GM18868 (cell line): ENCODE results near the gene CD82.

Experiments
- ATAC-seq: cut with Tn5 transposase; IDR thresholded peaks from one replicate; pipeline ENCODE4 v1.9.1; 2021; ENCODE audit warnings: mild to moderate bottlenecking, moderate library complexity; ENCODE audit not compliant: unreplicated experiment

The CD82 gene, protein sequence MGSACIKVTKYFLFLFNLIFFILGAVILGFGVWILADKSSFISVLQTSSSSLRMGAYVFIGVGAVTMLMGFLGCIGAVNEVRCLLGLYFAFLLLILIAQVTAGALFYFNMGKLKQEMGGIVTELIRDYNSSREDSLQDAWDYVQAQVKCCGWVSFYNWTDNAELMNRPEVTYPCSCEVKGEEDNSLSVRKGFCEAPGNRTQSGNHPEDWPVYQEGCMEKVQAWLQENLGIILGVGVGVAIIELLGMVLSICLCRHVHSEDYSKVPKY

DNA sequence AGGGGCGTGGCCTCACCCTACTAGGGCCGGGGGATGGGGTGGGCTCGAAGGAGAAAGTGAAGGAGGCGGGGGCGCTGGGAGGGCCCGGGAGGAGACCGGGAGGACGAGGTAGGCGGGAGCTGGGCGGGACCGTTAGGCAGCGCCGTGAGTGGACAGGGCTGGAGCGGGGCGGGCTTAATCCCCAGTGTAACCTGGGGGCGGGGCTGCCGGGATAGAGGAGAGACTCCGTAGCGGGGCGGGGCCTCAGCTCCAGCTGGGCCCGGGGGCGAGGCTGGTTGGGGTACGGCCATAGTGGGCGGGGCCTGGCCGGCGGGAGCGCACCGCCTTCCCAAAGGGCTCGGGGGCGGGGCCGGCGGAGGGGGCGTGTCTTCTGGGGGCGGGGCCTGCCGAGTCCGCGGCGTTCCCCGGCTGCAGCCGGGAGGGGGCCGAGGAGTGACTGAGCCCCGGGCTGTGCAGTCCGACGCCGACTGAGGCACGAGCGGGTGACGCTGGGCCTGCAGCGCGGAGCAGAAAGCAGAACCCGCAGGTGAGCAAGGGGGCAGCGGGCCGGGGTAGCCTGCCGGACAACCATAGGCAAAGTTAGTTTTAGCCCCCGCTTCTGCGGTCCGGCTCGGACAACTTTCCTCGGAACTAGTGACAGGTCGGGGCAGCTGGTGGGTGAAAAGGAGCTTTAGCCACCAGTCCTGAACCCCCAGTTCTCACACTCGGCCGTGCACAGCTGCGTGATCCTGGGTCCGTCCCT, at the start of gene CD82:
Gene CD82, plus strand, starts transcription at position 453 of the 742 bp plus-strand sequence. CDS start 29,000 bp downstream, outside the sequence.
- peak; percentile 71 for ATAC-seq

DNA sequence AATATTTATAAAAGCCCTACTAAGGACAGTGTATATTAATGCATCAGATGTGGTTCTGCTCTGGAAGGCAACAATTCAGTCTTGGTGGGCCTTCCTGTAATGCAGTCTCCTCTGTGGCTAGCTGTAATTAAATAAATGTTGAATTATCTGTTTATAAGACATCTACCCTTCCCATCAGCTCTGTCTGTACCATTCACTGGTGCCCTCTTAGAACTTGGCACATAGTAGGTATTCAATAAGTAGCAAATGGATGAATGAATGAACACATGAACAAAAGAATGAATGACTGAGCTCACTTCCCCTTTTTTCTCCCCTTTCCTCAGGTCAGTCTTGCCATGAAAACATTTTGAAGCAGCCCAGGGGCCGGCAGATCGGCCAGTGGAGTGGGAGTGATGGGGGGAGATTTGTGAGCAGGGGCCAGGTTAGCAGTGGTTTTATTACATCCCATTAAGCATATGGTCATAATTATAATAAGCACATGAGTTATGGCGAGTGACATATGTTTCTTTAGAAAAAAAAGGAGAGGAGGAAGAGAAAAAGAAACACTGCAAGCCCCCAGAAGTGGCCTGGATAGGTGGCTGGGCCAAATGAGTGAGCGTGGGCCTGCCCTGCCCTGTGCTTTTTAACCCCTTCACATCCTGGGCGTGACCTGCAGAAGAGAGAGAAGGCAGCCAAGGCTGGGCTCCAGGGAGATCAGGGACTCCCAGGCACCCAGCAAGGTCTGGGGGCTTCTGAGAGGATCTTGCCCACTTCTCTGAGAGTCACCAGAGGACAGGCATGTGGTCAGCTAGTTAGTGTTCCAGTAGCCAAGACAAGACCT, 48.6 kb upstream of the CD82 start:
- ATAC-seq, result no peak

DNA sequence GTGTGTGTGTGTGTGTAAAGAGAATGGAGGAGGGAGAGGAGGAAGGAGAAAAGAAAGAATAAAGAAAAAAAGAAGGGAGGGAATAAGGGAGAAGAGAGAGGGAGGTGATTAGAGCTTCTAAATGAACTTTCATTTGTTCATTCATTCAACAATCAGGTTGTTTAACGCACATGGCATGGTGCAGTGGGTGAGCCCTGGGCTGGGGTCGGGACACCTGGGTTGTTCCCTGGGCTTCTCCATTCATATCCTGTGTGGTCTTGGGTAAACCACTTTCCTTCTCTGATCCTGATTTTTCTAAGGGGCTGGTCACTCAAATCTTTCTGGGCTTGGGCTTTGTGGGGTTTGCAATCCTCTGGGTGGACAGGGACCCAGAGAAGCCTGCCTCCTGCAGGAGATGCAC, 47.9 kb upstream of the CD82 start:
- ATAC-seq, result no peak

DNA sequence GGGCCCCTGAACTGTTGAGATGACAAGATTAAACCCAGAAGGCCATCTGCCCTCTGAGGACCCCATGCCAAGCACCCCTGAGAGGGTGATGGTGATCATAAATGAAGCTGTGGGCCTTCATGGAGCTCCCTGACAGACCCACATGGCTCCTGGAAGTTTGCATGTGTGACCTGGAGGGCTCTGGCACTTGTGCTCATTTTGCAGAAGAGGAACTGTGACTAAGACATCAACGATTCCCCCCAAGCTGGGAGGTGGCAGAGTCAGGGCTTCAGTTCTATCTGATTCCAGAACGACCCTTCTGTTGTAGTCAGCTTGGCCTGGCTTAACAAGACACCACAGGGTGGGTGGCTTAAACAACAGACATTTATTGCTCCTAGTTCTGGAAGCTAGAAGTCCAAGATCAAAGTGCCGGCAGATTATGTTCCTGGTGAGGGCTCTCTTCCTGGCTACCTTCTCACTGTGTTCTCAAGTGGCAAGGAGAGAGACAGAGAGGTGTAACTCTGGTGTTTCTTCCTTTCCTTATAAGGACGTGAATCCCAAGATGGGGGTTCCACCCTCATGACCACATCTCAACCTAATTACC, 46.4 kb upstream of the CD82 start:
- ATAC-seq, result no peak

DNA sequence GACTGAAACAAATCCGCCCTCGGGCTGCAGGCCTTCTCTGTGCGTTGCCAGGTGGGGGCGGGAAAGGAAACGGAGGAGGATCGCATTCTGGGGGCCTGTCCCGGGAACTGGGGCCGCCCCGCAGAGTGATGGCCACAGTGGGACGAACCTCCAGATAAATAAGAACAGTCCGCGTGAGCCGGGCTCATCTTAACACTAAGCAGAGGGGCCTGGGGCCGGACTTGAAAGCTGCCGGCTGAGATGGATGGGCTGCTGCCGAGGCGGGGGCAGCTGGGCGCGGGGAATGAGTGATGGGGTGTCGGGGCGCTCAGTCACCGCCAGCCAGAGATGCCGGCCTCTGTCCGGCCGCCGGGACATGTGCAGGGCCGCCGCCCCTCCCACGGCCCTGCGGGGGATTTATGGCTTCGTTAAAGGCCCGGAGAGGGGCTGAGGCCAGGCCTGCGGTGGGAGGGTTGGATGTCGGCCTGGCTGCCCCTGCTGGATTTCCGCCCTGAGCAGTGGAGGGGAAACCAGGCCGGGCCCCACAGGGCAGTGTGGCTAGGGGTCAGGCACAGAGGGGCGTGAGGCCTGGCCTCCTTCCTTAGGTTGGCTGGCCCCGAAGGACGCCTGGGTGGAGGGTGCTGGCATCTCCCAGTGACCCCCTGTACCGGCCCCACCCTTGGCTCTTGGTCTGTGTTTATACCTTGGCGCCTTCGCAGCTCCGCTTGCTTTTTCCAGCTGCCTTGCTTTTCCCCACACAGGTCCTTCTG, 45.3 kb upstream of the CD82 start:
- no peak for ATAC-seq

DNA sequence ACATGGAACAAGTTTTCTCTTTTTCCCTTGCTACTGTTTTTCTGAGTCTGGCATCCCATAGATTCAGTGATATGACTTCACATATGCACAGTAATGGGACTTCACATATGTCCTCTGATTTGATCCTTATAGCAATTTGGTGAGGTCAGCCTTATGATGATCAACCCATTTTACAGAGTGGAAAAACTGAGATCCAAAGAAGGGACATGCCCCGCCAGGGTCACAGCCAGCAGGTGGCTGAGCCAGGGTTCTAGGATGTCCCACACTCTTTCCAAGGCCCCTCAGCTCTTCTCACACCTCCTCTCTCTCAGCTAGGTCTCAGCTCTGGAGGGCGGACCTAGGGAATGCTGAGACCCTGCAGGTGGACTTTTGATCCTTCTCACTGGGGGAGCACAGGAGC, 44.3 kb upstream of the CD82 start:
- ATAC-seq, result no peak

DNA sequence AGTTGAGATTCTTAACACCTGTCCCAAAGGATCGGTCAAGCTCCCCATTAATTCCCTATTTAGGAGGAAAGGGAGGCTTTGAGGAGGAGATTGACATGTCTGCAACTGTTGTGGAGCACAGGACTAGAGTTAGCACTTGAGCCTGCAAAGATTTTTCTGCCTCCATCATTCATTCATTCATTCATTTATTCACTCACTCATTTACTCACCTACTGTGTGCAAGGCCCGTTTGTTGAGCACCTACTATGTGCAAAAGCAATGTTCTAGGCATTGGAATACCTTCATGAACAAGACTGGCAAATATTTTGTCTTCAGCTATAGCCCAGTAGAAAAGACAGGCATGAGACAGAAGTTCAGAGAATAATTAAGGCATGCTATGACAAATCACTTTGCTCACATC, 43.2 kb upstream of the CD82 start:
- no peak for ATAC-seq

DNA sequence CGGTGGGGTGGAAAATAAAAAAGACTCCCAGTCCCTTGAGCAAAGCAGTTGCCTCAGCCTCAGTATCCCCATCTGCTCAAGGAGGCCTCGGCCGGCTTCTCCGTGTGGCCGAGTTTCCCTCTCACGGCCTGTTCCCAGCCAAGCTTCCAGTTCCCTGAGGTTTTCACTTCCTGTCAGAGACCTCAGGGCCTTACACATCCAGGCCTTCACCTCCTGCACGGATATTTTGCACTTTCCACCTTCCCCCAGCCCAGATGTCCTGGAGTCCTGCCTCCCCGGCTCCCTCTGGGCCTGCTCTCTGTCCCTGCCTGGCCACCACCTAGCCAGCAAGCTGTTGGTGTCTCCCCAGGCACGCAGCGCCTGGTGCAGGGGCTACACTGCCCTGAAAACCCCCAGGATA, 41.1 kb upstream of the CD82 start:
- no peak for ATAC-seq

DNA sequence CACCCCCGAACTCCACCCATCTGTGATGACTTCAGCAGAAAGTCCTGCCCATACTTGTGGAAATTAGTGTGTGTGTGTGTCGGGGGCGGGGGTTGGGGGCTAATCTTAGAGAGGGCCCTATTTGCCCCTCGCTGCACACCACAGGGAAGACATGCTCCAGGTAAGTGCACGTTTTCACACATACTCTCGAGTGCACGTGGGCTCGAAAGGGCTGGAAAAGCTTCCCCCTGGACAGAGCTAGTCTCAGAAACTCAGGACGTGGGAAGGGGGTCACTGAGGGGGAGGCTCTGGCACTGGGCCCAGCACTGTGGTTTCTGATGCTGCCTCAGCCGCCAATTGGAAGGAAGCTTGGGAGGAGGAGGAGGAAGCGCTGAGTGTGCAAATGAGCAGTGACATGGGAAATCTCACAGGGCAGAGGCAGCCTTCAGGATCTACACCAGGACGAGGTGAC, 40.7 kb upstream of the CD82 start:
- no peak for ATAC-seq

DNA sequence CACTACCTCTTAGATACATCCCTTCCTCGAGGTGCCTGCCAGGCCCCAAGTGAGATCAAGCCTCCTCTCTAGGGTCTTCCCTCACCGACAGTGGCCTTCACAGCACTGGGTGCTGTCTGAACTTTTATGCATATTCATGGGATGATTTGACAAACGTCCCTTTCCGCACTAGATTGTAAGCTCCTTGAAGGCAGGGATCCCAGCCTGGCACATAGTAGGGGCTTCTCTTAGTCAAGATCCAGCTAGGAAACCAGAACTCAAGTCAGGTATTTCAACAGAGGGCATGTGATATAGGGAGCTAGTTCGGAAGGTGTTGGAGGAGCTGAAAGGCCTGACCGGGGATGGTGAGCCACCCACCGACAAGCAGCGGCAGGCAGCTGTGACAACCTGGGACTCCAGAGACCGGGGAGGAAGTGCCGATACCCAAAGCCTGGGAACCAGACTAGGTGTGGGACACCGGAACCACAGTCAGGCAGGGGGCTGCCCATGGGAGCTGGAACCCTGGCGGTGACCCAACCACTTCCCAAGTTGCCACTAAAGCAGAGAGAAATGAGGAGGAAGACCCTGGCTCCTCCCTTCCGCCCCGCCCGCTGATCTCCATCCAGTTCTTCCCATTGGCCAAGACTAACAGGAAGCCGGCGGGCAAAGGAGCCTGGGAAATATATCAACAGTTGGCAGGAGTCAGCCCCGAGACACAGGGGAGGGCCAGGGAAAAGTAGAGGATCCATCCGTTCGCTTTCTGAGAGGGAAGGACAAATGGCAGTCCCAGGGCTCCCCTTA, 39.8 kb upstream of the CD82 start:
- no peak for ATAC-seq

DNA sequence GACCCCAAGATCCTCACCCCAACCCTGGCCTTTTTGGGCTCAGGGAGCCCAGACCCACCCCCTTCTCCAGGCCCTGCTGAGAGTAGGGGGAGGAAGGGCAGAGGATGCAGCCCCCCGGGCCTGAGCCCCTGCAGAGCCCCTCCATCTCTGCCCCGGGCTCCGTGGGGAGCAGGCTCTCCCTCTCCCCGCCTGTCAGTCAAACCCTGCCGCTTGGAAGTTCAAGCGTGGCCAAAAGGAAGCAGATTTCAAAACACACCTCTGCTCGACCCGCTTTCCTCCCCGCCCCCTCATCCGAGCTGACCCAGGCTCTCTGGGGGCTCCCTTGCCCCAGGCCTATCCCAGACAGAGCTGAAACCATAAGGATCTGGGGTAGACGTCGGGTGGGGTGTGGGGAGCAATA, 39.0 kb upstream of the CD82 start:
- ATAC-seq, result no peak

DNA sequence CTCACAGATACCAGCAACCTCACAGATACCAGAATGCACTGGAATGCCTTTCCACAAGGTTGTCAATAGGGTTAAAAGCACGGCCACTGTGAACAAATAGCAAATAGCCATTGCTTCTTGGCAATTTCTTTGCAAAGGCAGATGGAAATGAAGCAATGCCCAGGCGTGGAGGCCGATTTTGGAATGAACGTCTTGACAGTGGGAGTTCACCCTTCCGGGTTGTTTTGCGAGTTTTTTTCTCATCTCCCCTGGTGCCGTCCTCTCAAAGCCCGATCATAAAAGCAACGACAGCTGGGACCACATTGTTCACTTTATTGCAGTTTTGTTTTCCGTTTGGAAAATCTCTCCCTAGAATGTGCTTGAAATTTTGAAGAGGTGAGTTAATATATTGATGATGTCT, 38.0 kb upstream of the CD82 start:
- ATAC-seq, result no peak

DNA sequence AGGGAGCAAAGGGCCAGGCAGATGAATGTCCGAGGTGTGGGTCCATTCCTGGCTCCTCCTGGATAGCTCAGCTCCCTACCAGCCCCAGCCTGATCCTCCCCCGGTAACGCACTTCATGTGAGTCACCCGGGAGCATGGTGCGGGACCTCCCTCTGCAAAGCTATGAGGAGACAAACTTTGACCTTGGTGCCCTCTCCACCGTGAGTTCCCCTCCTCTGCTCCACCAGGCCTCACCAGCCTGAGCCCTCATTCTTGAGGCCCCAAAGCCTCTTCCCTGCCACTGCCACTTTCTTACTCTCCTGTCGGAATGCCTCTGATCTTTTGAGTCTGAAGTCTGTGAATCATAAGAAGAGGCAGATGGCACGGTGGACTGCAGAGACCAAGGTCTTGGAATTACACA, 37.4 kb upstream of the CD82 start:
- ATAC-seq, result no peak

DNA sequence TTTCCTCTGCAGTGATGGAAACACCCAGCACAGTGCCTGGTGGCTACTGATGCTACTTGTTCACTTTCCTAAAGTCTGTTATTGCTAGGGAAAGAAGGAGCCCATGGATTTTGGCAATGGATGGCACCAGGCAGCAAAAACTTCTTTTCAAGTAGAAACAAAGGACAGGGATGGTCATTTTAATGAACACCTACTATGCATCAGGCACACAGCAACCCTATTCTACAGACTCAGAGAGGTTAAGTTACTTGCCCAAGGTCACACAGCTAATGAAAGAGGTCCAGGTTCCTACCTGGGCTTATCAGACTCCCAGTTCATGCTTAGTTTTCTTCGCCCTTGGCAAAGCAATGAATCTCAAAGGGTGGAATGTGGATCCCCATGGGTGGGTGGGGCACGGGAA, 36.9 kb upstream of the CD82 start:
- ATAC-seq, result no peak

DNA sequence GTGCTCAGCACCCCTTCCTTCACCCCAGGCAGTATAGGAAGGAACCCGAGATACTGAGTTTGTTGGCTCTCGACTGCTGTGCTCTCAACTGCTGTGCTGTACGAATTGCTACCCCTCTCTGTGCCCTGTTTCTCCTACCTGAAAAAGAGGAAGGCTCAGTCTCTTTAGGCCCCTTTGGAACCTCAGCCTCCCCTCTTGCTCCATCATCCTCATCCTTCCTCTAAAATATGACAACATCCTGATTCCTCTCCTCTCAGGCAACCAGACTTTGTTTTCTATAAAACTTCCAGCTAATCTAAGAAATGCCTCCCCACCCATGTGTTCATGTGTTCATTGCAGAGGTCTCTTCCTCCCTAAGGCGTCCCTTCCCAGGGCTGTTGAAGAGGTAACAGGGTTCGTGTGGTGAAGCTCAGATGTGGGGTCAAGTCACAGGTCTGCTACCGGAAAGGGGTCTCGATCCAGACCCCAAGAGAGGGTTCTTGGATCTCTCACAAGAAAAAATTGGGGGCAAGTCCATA, 35.5 kb upstream of the CD82 start:
- ATAC-seq, result no peak

DNA sequence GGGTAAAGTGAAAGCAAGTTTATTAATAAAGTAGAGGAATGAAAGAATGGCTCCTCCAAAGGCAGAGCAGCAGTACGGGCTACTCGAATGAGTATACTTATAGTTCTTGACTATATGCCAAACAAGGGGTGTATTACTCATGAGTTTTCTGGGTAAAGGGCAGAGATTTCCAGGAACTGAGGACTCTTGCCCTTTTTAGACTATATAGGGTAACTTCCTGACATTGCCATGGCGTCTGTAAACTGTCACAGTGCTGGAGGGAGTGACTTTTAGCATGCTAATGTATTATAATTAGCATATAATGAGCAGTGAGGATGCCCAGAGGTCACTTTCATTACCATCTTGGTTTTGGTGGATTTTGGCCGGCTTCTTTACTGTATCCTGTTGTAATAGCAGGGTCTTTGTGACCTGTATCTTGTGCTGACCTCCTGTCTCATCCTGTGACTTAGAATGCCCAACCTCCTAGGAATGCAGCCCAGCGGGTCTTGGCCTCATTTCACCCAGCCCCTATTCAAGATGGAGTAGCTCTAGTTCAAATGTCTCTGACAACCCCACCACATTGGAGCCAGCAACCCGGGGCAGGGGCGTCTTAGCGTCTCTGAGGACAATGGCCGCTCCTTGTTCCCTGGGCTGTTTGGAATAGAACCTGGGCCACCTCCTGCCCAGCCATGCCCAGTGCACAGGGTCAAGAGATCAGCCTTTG, 34.9 kb upstream of the CD82 start:
- ATAC-seq, result no peak

DNA sequence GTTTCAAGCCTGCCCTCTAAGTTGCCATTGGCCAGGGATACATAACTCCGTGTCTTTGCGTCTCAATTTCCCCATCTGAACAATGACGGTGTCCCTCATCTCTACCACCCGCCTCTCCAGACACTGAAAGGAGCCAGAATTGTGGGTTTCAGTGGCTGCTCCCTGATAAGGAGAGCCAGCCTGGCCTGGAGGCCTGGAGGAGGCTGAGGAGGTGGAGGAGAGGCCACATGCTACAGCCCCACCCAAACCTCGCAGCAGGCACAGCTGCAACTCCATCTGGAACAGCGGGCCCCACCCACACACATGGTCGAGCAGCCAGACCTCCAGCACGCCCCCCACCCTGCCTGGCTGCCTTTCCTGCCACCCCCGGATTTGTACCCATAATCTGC, 34.4 kb upstream of the CD82 start:
- ATAC-seq, result no peak

DNA sequence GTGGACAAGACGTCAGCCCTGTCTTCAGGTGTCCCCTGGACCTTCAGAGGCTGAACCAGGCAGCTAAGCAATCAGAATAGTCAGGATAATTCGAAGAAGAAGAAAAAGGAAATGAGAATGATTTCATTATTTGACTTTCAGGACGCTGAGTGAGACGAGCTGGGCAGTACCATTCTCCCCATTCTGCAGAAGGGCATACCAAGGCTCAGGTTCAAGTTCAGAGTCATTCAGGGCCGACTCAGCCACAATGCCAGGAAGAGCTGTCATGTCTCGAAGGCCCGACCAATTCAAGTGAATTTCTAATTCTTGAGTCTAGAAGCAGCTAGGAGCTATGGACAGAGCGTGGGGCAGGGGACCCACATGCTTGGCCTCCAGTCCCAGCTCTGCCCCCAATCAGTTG, 33.8 kb upstream of the CD82 start:
- no peak for ATAC-seq

DNA sequence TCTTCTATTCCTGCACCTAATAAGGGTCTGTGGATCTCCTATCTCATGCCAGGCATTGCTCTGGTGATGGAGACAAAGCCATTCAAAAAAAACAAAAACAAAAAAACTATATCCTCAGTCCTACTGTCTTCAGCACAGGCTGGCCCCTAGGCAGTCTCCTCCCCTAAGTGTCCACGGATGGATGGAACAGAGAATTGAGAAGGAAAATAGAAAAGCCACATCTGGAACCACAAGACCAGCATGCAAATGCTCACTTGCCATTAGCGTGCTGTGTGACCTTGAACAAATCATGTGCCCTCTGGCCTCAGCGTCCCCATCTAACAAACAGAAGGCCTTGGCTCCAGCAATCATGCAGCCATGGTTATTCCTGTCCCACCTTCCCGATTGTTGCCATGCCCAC, 32.7 kb upstream of the CD82 start:
- ATAC-seq, result no peak
